Astrocyte (in vitro differentiated cells and primary cell): ENCODE results near the gene ABI2.

ENCODE experiments used
- CTCF ChIP-seq: IDR thresholded peaks from 2 replicates; pipeline ENCODE4 v1.5.1; 2011; ENCODE audit warnings: low read depth, mild to moderate bottlenecking, inconsistent platforms, low read length, moderate library complexity; ENCODE audit not compliant: insufficient read depth
- EZH2 ChIP-seq: IDR thresholded peaks from 2 replicates; pipeline ENCODE4 v1.6.1; 2012; ENCODE audit warnings: mild to moderate bottlenecking, low read length, inconsistent platforms; ENCODE audit not compliant: insufficient read depth

GRCh38 chr2:203438528-203438927 is 110.3 kb downstream of the ABI2 start:
- TF ChIP-seq CTCF (no peak), EZH2 (no peak)
